HT-29 (cell line): ENCODE measurements around the gene TMEM30B. TPM values are rescaled to one million over a fixed set of nuclear protein-coding genes. Genes with fewer than 3 reads are reported as not detected.

Experiments
- DNase-seq: peaks from one replicate; pipeline ENCODE4 v3.0.0-alpha.2; 2015; ENCODE audit warnings: low spot score
- total RNA-seq: library from RNA; depleted of rRNA; stranded (reverse); fragments of >200 nt; shearing (Covaris generic); gene quantifications from 2 replicates; pipeline ENCODE4 v1.2.3, GENCODE V29; 2014; rRNA removed

TMEM30B gene
- total RNA-seq, 1 experiment from 2014 or later = 50.2 TPM

DNA sequence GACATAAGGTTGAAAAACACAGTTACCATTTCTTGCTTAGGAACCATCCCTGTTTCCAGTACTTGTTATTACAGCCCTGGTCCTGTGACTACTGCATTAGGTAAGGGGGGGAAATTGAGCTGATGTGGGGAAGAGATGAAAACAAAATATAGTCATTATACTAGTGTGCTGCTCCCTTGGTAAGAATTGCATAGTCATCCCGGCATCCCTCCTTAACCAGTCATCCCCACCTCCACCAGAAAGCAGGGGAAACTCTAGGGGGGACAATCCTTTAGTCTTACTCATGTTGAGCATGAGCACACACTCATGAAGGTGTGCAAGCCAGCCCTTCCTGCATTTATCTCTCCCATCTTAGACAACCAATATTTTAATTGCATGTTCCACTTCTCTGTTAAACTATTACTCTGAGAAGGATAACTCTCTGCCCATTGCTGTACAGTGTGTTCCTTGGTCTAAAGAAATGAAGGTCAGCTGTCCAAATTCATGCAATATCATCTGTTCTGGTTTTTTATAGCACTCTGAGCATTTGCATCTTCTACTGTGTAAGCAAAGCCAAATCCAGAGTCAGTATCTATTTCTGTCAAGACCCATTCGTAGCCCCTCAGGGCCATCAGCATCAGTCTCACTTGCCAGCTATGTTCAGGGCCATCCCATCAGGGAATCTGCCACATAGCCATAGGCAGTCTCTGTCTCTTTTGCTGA, 46.8 kb downstream of the TMEM30B start:
- DNase-seq = no peak

DNA sequence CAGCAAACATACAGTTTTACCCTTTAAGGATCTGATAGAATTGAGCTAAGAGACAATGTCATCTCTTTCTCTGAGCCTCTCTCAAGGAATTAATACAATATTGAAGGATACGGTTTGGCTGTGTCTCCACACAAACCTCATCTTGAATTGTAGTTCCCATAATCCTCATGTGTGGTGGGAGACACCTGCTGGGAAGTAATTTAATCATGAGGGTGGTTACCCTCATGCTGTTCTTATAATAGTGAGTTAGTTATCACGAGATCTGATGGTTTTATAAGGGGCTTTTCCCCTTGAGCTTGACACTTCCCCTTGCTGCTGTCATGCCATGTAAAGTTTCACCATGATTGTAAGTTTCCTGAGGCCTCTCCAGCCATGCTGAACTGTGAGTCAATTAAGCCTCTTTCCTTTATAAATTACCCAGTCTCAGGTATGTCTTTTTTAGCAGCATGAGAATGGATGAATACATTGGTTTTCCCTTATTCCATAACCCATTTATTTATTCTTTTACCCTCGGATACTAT, 47.6 kb downstream of the TMEM30B start:
- no peak for DNase-seq

DNA sequence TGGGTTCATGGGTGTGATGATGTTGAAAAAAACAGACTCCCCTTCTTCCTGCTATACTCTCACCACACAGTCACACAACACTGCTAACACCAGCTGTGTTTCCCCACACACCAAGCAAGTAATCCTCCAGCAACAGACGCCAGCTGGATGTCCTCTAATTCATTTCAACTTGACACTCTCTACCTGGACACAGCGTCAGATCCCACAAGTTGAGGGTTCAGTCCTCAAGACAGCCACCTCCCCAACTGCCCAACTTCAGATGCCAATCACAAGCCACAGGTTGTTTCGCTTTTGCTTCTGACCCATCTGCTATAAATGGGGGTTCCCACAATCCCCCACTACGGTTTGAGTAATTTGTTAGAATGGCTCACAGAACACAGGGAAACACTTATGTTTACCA, 49.3 kb downstream of the TMEM30B start:
- DNase-seq = no peak

- no peak for DNase-seq
Observed at GRCh38 chr14:61229981-61230380, 51.2 kb downstream of the TMEM30B start.

- DNase-seq = no peak
Observed at GRCh38 chr14:61229475-61229888, 51.7 kb downstream of the TMEM30B start.

- DNase-seq = no peak
Observed at GRCh38 chr14:61227884-61228591, 53.1 kb downstream of the TMEM30B start.

Other genes with a start within 250 kb of the TMEM30B start
- 19.4 and 49.5 TPM in 2 replicates for gene PRKCH, start 40.2 kb upstream of the TMEM30B start, total RNA-seq